Hindlimb muscle (tissue), 1 donor: ENCODE measurements around the gene SIN3B. TPM values are rescaled to one million over a fixed set of nuclear protein-coding genes. Genes with fewer than 3 reads are reported as not detected.
"Not testable (repeated sequence)": the region's sequence is repeated elsewhere in the genome, so short reads cannot be mapped to it uniquely, and the experiment has no call there.

Experiments
- DNase-seq: peaks from one replicate; pipeline ENCODE4 v3.0.0-alpha.2; 2013
- polyA plus RNA-seq: library from polyadenylated mRNA; unstranded; fragments of 120-200 nt; gene quantifications from one replicate; pipeline ENCODE4 v1.2.1, GENCODE V29; 2013; ENCODE audit not compliant: insufficient read length

The SIN3B gene, protein sequence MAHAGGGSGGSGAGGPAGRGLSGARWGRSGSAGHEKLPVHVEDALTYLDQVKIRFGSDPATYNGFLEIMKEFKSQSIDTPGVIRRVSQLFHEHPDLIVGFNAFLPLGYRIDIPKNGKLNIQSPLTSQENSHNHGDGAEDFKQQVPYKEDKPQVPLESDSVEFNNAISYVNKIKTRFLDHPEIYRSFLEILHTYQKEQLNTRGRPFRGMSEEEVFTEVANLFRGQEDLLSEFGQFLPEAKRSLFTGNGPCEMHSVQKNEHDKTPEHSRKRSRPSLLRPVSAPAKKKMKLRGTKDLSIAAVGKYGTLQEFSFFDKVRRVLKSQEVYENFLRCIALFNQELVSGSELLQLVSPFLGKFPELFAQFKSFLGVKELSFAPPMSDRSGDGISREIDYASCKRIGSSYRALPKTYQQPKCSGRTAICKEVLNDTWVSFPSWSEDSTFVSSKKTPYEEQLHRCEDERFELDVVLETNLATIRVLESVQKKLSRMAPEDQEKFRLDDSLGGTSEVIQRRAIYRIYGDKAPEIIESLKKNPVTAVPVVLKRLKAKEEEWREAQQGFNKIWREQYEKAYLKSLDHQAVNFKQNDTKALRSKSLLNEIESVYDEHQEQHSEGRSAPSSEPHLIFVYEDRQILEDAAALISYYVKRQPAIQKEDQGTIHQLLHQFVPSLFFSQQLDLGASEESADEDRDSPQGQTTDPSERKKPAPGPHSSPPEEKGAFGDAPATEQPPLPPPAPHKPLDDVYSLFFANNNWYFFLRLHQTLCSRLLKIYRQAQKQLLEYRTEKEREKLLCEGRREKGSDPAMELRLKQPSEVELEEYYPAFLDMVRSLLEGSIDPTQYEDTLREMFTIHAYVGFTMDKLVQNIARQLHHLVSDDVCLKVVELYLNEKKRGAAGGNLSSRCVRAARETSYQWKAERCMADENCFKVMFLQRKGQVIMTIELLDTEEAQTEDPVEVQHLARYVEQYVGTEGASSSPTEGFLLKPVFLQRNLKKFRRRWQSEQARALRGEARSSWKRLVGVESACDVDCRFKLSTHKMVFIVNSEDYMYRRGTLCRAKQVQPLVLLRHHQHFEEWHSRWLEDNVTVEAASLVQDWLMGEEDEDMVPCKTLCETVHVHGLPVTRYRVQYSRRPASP
- polyA plus RNA-seq = 43.5 TPM

DNA sequence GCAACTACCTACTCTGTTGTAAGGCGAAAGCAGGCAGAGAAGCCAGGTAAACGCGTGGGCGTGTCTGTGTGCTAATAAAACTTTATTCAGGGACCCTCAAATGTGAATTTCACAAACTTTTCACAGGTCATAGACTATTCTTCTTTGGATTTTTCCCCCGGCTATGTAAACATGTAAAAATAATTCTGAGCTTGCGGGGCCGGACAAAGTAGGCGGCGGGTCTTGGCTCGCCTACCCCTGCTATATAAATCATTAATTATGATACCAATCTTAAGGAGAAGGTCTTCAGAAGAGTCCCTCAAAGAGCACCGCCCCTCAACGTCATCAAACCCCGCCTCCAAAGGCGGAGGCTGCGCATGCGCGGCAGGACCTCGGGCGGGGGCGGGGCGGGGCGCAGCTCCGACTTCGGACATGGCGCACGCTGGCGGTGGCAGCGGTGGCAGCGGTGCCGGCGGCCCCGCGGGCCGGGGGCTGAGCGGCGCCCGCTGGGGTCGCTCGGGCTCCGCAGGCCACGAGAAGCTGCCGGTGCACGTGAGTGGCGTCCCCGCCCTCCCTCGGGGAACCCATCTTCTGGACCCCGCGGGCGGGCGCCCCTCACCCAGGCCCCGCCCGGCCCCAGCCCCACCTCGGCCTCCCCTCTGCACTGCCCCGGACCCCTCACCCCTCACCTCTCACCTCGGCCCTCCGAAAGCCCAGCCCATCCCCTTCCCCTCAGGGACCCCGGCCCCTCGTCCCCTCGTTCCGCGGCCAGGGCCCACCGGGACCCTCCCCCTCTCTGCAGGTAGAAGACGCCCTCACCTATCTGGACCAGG is at the start of gene SIN3B:
TSS of gene SIN3B (plus strand) at position 389 of the 812 bp plus-strand sequence. CDS start at position 412, 23 bp downstream.
- DNase-seq = peak; percentile 92

DNA sequence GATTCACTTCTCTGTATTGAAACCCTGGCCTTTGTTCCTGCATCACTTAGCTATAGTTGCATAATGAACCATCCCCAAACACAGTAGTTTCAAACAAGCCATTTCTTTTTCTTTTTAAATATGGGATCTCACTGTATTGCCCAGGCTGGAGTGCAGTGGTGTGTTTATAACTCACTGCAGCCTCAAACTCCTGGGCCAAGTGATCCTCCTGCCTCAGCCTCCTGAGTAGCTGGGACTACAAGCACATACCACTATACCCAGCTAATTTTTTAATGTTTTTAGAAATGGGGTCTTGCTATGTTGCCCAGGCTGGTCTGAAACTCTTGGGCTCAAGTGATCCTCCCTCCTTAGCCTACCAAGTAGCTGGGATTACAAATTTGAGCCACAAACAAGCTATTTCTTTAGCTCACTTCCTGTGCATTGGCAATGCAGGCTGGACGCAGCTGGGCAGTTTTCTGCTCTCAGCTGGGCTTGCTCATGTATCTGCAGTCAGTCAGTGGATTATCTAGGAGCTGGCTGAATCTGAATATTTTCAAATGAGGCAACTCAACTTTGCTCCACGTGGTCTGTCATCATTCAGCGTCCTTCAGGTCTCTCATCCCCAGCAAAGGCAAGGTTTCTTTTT is 49.5 kb upstream of the SIN3B start:
- no peak for DNase-seq

DNA sequence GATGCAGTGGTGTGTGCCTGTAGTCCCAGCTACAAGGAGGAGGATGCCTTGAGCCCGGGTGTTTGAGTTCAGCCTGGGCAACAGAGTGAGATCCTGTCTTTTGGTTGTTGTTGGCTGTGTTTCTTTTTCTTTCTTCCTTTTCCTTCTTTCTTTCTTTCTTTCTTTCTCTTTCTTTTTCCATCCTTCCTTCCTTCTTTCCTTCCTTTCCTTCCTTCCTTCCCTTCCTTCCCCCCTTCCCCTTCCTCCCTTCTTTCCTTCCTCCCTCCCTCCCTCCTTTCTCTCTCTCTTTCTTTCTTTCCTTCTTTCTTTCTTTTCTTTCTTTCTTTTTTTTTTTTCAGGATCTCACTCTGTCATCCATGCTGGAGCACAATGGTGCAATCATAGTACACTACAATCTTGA is 46.5 kb upstream of the SIN3B start:
- no peak for DNase-seq

DNA sequence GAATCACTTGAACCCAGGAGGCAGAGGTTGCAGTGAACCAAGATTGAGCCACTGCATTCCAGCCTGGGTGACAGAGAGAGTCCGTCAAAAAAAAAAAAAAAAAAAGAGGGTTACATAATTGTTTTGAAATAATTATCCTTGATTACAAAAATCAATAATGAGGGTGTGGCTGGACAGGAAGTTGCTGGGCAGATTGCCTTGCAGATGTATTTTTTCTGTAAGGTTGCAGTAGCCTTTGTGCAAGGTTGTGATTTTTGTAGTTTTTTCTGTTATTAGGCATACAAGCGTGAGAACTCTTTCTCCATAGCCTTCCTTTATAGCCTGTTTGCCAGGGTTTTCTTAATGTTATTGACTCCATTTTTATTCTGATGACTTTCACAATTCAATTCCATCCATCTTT is 40.7 kb upstream of the SIN3B start:
- no peak for DNase-seq

DNA sequence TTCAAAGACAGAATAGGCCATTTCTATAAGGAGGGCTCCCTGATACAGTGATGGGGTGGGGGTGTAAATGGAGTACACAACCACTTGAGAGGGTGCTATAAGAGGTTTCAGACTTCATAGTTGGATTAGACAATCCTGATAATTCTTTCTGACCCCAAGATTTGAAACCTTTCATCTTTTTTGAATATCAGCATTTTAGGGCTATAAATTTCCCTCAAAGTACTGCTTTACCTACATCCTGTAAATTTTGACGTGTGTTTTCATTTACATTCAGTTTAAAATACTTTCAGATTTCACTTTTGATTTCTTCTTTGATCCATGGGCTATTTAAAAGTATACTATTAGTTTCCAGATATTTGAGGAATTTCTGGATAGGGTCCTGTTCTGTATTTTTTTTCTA is 40.0 kb upstream of the SIN3B start:
- no peak for DNase-seq

DNA sequence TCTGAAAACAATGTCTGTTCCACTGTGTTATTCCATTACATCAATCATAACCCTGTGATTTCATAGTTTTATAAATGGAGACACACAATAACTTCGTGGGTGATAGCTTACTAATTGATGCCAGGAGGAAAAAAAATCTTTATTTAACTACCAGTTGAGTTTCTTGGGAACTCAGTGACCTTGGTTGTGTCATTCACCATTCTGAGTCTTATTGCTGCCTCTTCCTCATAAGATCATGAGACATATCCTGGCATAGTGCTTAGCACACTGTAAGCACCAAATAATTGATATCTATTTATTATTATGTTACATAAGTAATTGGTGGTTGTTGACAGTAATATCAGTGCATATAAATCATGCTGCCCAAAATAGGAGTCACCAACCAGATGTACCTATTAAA is 39.1 kb upstream of the SIN3B start:
- DNase-seq = no peak

DNA sequence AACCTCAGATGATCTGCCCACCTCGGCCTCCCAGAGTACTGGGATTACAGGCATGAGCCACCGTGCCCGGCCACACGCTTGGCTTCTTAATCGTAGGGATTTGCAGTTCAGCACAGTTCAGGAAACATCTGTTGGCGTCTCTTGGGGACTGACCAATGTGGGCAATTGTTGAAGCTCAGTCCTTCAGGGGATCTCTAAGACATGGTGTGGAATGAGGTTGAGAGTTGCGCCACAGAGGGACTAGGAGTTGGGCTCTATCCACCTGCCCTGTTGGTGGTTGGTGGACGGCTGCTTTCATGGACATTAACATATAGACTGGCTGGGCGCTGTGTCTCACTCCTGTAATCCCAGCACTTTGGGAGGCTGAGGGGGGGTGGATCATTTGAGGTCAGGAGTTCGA is 37.3 kb upstream of the SIN3B start:
- no peak for DNase-seq

DNA sequence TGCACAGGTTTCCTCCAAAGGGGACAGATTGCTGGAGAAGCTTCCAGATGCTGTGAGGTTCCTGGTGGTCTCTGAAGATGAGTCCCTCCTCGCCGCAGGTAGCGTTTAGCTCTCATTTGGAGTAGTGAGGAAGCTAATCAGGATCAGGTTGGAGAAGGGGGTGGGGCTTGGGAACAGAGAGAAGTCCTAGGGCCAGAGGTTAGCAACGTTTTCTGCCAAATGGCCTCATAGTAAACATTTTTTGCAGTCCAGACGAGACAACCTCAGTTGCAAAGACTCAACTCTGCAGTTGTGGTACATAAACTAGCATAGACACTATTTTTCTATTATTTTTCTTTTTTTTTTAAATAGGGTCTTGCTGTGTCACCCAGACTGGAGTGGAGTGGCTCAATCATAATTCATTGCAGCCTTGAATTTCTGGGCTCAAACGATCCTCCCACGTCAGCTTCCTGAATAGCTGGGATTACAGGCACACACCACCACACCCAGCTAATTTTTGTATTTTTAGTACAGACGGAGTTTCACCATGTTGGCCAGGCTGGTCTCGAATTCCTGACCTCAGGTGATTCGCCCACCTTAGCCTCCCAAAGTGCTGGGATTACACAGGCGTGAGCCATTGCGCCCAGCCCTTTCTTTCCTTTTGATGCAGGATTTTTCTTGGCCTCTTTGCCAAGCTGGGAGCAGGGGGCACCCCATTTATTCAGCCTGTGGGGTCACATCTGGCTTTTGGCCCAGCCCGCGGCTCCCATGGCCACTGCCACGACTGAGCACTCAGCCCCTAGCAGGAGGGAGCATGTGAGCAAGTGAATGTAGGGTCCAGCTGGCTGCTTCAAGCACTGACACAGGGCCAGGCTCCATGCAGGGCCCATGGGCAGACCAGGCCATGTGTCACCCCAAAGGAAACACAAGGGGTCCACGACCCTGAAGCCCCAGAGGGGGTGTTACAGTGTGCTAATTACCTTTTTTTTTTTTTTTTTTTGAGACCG is 34.4 kb upstream of the SIN3B start:
- no peak for DNase-seq

DNA sequence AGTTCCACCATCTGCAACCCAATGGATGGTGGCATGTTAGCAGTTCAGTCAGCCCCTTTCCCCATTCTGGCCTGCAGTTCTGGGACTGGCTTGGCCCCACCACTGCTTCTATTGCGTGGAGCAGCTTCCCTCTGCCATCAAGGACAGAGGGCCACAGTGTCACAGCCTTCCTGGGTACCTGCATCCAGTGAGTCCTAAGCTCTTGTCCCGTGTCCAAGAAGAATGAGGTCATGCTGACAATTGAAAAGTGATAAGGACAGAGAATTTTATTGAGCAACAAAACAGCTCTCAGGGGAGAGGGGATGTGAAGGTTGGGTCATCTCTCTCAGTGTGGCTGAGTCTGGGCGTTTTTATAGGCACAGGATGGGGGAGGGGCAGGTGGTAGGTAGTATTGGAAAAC is 33.5 kb upstream of the SIN3B start:
- no peak for DNase-seq

DNA sequence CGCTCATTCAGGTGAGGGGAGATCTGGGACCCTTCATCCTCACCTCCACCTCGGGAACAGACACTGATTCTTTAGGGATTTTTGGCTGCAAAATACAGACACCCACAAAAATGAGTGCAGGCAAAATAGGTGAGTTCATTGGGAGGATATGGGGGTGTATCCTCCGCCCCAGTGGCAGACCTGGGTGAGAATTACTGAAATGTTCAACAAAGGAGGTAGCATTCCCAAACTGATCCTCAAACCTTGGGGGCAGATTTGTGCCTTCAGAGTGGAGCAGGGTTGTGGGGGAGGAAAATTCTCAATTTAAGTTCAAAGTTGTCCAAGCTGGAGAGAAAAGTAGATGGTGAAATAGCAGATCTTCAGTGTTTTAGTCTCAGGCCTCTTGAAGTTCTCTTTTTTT is 31.3 kb upstream of the SIN3B start:
- DNase-seq = no peak

DNA sequence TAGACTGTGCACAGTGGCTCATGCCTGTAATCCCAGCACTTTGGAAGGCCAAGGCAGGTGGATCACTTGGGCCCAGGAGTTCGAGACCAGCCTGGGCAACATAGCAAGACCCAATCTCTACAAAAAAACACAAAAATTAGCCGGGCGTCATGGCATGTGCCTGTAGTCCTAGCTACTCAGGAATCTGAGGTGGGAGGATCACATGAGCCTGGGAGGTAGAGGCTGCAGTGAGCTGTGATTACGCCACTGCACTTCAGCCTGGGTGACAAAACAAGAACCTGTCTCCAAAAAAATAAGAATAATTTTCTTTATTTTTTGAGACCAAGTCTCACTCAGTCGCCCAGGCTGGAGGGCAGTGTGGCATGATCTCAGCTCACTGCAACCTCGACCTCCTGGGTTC is 30.9 kb upstream of the SIN3B start:
- DNase-seq = not testable (repeated sequence)

DNA sequence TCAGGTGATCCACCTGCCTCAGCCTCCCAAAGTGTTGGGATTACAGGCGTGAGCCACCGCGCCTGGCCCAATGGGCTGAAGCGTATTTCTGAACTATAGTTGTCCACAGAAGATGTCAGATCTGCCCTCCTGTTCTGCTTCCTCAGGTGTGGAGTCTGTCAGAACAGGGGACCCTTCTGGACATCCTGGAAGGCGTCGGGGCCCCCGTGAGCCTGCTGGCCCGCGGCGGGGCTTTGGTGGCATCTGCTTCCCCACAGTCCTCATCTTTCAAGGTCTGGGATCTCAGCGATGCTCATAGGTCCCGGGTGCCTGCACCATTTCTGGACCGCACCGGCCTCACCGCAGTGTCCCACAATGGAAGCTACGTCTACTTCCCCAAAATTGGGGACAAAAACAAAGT is 29.5 kb upstream of the SIN3B start:
- no peak for DNase-seq

DNA sequence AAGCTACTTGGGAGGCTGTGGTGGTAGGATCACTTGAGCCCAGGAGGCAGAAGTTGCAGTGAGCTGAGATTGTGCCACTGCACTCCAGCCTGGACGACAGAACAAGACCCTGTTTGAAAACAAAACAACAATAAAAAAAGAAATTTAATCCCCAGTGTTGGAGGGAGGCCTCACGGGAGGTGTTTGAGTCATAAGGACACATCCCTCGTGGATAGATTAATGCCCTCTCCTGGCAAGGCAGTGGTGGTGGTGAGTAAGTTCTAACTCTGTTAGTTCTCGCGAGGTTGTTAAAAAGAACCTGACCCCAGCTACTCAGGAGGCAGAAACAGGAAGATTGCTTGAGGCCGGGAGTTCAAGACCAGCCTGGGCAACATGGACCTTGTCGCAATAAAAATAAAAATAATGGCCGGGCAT is 27.6 kb upstream of the SIN3B start:
- no peak for DNase-seq

DNA sequence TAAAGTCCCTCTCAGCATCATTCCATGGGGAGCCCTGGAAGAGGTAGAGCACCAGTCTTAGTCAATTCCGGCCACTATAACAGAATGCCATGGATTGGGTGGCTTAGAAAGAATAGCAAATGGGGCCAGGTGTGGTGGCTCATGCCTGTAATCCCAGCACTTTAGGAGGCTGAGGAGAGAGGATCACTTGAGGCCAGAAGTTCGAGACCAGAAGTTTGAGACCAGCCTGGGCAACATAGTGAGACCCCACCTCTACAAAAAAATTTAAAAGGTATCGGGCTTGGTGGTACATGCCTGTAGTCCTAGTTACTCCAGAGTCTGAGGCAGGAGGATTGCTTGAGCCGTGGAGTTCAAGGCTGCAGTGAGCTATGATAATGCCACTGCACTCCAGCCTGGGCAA is 25.0 kb upstream of the SIN3B start:
- no peak for DNase-seq

DNA sequence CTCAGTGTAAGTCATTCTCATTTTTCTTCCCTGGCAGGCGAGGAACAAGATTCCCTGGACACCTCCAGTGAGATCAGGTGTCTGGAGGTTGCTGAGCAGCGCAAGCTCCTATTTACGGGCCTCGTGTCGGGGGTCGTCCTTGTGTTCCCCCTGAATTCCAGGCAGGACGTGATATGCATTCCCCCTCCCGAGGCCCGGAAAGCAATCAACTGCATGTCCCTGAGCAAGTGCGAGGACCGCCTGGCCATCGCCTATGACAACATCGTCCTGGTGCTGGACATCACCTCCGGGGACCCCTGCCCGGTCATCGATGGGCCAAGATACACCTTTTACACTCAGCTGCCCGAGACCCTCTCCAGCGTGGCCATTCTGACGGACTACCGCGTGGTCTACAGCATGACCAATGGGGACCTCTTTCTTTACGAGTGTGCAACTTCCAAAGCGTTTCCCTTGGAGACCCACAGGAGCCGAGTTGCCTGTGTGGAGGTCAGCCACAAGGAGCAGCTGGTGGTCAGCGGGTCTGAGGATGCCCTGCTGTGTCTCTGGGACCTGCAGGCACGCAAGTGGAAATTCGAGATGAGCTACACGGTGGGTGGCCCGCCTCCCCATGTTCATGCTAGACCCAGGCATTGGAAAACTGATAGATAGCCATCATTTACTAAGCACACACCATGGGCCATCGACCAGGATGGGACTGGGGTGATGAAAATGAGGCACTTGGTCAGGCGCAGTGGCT is 21.5 kb upstream of the SIN3B start:
- DNase-seq = no peak

DNA sequence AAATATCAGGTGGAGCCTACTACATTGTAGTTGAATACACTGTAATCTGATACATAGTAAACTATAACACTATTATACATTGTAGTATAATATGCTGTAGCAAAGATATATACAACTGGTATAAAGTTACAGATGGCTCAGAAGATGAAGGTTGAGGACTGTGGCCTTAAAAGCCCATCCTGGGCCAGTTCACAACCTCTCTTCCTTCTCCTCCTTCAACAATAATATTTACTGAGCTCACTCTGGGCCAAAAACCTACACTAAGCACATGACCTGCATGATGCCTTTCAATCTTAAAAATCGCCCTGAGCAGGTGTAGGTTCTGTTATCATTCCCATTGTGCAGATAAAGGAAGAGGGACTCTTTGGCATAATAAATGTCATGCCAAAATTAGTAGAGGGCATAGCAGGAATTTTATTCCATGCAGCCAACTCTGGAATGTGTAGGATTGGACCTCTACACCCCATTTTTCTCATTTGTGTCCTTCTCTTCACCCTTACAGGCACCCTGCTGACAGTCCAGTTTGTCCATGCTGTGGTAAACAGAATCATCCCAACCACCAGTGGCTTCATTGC is 14.6 kb upstream of the SIN3B start:
- no peak for DNase-seq

DNA sequence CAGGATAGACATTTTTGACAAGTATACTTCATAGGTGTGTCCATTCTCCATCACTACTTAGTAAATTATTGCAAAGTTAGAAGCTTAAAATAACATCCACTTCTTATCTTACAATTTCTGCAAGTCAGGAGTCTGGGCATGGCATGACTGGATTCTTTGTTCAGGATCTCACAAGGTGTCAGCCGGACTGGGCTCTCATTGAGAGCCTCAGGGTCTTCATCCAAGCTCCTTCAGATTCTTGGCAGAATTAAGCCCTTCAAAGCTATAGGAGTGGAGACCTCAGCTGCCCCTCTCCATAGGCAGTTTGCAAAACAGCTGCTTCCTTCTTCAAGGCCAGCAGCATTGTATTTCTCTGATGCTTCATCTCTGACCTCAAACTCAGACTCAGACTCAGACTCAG is 9.1 kb upstream of the SIN3B start:
- no peak for DNase-seq

DNA sequence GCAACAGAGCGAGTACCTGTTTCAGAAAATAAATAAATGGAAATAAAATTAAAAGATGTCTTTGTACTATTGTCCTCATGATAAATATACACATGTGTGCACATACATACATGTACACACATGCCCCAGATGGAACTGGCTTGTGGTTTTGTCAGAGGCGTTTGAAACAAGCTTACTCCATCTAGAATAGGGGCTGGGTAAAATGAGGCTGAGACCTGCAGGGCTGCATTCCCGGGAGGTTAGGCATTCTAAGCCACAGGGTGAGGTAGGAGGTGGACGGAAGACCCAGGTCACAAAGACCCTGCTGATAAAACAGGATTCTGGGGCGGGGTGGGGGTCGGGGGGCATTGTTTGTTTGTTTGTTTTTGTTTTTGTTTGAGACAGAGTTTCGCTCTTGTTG is 8.1 kb upstream of the SIN3B start:
- DNase-seq = no peak

DNA sequence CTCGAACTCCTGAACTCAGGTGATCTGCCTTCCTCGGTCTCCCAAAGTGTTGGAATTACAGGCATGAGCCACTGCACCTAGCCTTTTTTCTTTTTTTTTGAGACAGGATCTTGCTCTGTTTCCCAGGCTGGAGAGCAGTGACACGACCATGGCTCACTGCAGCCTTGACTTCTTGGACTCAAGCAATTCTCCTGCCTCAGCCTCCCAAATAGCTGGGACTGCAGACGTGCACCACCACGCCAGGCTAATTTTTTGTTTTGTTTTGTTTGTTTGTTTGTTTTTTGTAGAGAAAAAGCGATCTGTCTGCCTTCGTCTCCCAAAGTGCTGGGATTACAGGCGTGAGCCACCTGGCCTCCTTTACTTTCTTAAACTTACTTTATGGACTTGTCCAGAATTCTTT is 6.5 kb upstream of the SIN3B start:
- no peak for DNase-seq
